NCI-H446 (cell line): Measurements from ENCODE around the gene POMC.
A peak's percentile ranks its signal among the peaks of the same experiment; 100 is the strongest.
"Not testable (repeated sequence)": the region's sequence is repeated elsewhere in the genome, so short reads cannot be mapped to it uniquely, and the experiment has no call there.

Experiments
- DNase-seq, 2 experiments: peaks; one replicate each; lab custom pipeline; 2025; lab: John Stamatoyannopoulos, UW

The POMC gene

DNA sequence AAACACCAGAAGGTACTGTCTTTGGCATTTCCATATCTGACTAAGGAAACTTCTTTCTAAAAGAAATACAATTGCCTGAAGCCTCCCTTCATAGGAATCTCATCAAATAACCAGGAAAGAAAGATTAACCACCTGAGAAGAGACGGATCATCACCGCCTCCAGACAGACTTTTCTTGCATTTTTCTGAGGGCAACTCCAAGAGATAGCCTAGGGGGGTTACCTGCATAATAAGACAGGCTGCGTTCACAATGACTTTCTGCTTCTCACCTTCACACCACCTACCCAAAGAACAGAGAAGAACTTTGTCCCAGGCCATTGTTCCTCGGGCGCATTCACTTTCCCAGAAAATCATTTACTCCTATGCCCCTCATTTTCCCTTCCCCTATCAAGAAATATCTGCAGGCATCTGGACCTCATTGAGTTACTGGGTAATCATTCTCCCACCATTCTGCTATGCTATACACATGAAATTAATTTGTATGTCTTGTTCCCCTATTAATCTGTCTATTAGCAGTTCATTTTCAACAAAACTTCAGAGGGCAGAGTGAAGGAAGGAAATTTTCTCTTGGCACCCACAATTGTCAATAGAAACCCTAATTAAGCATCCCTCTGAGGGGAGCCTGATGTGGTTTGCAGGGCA is 8.3 kb upstream of the POMC start:
- no peak for DNase-seq

DNA sequence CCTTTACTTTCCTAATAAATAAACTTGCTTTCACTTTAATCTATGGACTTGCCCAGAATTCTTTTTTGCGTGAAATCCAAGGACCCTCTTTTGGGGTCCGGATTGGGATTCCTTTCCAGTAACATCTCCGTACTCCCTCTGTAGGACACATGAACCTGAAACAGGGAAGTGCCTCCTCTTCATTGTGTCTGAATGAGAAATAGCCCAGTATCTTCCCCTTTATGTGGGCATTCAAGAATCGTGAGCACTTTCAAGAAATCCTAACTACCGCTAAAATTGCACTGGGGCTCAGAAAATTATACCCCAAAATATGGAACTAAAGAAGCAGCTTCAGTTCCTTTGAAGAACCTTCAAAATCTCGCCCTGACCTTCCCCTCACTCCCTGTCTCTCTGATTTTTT is 7.8 kb upstream of the POMC start:
- DNase-seq: no peak

DNA sequence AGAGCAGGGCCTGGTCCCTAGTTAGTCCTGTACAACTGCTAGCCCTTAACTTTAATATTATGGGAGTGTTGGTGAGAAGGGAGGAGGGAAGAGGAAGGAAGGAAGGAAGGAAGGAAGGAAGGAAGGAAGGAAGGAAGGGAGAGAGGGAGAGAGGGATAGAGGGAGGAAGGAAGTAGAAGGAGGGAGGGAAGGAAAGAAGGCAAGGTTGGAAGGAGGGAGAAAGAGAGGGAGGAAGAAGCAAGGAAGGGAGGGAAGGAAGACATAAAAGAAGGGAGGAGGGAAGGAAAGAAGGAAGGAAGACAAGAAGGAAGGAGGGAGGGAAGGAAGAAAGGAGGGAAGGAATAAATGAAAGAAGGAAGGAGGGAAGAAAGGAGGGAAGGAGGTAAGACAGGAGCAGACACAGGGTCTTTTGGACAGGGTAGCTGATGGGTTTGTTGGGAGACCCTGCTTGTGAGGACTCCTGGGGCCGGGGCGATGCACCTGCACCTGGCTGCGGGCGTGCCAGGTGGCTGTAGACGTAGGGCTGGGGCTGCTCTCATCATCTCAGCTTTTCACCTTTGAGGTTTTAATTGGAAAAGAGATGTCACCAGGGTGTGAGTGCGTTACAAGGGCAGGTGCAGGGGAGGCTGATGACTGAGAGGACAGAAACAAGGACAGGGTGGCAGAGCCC is 5.9 kb upstream of the POMC start:
- DNase-seq: no peak

DNA sequence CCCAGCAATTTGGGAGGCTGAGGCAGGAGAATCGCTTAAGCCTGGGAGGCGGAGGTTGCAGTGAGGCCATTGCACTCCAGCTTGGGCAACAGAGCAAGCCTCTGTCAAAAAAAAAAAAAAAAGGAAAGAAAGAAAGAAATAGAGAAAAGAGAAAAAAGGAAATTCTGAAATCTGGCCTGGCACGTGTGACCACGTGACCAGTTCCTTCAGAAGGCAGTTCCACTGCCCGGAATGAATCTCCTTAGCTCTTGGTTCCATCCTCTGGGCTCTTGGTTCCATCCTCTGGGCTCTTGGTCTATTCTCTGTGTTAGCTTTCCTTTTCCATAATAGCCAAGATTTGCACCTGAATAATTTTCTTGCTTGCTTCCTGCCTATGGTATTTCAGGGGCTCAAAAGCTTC is 5.3 kb upstream of the POMC start:
- no peak for DNase-seq

DNA sequence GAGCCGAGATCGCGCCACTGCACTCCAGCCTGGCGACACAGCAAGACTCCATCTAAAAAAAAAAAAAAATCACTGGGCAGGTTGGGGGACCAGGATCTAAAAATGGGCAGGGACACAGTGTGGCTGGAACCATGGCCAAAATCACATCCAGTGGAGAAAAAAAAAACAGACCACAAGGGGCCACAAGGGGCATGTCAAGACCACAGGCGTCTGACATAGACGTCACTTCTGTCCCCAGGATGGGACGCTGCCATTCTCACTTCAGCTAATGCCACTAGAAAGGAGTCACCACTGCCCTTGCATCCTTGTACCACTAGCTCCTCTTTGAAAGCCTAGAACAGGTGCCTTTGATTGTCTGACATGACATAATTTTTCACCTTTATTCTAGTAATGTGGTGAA is 2.5 kb upstream of the POMC start:
- DNase-seq: no peak

DNA sequence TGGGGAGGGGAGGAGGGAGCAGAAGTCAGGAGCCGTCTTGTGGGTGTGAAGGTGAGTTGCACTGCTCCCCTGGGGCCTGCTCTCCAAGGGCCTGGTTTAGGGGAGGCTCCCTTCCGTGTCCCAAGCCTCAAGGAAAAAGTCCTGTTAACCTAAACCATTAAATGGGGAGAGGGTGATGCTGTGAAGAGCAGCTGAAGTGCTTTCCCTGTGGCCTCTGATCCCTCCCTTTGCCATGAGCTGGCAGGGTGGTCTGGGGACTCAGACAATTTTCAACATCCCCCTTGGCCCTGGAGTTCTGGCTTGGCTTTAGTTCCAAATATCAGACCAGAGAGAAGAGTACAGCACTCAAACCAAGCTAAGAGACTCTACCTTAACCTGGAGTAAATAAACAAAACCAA is 692 bp upstream of the POMC start:
- DNase-seq: no peak

DNA sequence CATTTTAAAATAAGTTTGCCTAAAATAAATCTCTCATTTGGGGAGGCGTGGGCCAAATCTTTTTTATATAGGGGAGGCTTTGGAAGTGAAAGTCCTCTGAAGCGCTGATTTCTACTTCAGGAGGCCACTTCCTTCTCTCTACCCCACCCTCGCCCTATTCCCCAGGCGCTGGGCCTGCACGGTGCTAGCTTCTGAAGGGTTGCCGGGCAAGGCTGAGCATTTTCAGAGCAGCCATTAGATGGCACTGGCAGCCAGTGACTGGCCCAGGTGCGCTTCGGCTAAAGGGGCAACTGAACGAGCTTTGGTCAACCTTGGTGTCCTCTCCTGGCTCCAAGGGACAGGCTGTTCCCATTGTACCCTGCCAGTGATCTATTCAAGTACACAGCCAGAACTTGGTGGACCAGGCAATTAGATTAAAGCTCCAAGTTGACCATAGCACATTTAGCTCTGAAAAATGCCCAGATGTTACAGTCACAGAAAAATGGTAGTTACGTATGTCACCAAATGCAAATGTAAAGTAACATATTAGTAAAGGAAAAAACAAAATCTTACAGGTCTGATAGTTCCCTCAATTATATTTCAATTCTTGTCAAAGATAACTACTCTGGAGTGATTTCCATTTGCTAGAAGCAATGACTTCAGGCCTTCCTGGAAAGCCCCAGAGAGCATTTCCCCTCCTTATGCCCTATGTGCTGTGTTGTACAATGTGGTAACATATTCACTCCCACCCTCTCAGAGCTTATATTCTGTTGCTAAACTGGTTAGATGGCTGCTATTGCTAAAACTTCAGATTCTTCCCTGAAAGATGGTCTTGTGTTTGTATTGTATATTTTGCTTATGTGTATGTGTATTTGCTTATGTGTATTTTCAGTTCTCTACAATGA is 2.1 kb downstream of the POMC start:
- peak in 1 of 2 experiments; percentile 27 for DNase-seq

DNA sequence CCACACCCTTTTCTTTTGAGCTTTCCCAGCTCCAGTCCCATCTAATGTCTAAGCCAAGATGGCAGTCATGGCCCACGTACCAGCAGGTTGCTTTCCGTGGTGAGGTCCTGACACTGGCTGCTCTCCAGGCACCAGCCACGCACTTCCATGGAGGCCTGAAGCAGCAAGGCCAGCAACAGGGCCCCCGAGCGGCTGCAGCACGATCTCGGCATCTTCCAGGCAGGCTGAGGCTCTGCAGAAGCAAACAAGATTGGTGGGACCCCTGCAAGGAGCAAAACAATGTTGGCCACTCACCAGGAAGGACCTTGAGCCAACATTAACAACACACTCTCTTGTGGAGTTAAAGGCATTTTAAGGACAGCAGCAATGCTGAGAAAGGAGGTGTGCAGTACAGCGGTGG is 3.8 kb downstream of the POMC start:
- DNase-seq: no peak

DNA sequence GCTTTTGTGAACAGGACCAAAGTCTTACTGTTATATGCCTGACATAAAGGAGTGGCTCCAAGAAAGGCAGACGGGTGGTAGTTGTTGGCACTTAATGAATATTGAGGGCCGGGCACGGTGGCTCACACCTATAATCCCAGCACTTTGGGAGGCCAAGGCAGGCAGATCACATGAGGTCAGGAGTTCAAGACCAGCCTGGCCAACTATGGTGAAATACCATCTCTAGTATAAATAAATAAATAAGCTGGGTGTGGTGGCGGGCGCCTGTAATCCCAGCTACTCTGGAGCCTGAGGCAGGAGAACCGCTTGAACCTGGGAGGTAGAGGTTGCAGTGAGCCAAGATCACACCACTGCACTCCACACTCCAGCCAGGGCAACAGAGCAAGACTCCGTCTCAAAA is 6.3 kb downstream of the POMC start:
- DNase-seq: not testable (repeated sequence)

DNA sequence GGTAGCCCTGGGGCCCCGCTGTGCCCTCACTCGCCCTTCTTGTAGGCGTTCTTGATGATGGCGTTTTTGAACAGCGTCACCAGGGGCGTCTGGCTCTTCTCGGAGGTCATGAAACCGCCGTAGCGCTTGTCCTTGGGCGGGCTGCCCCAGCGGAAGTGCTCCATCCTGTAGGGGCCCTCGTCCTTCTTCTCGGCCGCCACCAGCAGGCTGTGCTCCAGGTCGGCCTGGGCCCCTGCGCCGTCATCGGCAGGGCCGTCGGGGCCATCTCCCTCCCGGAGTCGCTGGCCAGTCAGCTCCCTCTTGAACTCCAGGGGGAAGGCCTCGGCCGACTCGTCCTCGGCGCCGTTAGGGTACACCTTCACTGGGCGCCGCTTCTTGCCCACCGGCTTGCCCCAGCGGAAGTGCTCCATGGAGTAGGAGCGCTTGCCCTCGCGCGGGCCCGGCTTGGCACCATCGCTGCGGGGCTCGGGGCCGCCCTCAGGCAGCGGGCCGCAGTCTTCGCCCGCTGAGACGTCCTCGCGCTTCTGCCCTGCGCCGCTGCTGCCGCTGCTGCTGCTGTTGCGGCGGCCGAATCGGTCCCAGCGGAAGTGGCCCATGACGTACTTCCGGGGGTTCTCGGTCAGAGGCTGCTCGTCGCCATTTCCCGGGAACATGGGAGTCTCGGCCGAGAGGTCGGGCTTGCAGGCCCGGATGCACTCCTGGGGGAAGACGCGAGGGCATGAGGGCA is 7.2 kb downstream of the POMC start:
- DNase-seq: no peak

DNA sequence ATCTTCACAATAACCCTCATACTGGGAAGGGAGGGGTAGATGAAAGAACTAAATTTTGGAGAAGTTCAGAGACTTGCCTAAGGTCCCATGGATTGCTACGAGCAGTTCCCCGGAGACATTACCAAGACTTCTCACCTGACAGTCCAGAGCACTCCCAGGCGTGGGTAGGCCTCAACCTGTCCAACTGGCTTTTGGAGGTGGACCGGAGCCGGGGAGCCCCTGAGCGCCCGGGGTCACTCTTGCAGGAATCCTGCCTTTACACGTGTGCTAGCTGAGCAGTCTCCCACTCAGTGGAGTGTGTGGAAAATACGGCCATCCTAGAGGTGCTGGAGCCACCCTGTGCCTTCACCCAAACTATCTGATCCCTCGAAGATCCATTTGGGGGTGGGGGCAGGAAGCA is 8.0 kb downstream of the POMC start:
- no peak for DNase-seq

DNA sequence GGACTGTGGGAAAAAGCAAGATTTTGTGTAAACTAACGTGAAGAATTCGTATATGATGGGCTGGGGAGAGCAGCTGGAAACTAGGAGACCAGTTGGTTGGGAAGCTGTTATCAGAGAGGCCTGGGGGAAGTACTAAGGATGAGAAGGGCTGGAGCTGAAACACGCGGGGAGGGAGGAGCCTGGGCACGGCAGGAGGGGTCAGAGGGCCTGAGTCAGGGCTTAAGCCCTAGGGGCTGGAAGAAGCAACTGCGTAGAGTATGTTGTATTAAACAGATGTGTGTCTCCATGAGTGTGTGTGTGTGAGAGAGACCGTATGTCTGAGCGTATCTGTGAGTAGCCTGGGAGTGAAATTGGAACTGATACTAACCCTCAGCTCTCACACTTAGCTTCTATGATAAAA is 8.4 kb downstream of the POMC start:
- no peak for DNase-seq

DNA sequence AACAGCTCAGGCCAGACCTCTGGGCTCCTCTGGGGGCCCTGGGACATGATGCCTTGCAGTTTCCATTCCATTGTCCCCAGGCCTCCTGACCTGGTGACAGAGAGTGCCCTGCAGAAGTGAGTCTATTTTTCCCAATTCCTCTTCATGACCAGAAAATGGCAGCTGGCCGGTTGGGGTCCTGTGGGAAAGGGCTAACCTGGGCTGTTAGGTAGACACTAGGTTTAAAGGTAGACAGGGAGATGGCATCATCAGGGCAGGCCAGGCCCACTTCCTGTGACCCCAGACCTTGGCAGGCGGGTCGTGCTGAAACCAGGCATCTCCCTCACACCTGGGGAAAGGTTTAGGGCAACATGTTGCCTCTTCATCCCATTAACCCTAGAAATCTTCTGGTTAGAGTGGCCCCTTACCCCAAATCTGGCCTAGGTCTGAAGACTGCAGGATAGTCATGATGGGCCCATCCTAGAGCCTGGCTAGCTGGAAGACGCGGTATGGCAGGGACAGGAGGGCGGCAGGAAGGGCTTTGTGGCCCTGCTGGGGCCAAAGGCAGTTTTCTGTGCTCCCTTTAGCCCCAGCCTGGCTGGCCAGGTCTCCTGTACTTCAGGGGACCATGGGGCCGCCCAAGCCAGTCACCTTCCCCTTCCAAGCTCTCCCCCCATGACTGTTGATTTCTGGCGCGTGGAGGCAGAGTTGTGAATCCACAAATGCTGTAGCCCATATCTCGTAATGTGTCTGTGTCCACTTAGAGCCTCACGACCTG is 10.1 kb downstream of the POMC start:
- DNase-seq: no peak

DNA sequence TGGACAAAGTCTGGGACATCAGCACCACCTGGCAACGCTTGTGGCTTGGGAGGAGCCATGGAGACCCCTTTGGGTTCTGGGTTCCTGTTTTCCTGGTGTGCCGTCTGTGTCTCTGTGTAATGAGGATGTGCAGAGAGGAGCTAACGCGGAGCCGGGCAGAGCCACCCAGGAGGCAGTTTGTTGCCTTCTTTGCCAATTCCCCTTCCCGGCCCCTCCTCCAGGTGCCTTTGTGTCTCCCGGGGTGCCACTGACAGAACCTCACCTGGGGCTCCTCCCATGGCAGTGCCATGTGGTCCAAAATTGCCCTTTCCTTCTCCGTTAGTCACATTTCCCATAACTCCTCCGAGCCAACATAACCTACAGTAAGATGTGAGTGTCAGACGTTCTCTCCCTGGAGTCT is 13.0 kb downstream of the POMC start:
- no peak for DNase-seq

DNA sequence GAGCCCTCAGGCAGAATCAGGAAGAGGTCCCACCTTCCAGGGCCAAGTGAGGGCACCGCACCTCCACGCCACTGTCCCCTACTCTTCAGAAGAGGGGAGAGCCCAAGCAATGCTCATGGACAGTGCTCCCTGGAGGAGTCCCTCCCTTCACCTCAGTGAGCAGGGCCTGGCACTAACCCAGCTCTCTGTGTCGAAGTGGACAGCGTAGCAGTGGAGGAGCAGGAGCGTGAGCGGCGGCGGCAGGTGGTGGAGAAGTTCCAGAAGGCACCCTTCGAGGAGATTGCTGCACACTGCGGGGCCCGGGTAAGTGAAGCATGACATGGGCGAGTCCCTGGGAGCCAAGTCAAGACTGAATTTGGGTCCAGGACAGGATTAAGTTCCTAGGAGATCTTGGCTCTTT is 16.7 kb downstream of the POMC start:
- no peak for DNase-seq

DNA sequence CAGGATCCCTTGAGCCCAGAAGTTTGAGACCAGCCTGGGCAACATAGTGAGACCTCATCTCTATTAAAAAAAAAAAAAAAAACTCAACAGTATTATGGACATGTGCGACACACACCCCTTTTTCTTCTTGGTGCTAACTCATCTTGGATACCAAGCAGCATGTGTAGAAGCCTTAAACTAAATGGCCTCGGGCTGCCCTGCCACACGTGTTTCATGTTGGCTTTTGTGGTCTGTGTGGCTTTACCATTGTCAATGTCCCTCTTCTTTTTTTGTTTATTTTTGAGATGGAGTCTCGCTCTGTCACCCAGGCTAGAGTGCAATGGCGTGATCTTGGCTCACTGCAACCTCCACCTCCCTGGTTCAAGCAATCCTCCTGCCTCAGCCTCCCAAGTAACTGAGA is 17.4 kb downstream of the POMC start:
- not testable (repeated sequence) for DNase-seq

DNA sequence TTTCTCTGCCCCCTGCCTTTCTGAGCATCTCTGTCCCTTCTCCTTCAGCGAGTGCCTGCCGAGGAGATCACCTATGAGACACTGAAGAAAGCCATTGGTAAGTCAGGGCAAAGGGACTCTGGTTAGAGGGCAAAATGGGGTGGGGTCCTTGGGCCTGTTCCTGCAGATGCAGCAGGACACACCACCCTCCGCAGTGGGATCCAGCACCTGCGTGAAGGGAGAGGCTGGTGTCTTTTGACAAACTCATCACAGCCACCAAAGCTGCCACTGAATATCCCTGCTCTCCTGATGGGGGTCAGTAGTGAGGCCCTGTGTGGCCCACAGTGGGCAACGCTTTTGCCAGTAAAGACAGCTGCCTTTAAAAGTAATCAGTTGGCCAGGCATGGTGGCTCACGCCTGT is 18.7 kb downstream of the POMC start:
- no peak for DNase-seq

DNA sequence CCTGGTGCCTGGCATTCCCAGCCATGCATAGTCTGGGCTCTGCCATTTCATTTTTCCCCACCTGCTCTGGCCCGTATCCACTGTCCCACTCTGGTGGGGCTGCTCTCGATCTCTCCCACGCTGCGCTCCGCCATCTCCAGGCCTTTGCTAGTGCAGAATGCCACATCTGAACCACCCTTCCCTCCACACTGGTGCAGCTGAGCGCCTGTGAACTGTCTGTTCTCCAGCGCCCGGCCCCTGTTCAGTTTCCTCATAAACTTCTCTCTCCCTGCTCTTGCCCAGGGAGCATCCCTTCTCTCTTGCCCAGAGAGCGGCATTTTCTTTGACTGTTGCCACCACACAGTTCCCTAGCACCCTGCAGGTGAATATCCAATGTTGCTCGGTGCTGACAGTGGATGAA is 21.5 kb downstream of the POMC start:
- DNase-seq: no peak

DNA sequence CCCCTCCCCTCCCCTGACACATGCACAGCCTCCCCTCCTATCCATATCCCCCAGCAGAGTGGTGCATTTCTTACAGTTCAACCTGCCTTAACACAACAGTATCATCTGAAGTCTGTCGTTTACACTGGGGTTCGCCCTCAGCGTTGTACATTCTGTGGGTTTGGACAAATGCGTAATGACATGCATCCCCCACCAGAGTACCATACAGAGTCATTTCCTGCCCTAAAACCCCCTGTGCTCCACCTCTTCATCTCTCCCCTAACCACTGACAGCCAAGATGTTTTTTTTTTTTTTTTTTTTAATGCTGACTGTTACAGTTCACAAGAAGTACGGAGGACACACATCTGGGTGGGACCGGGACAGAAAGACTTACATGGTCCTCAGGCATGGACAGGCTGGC is 22.6 kb downstream of the POMC start:
- DNase-seq: no peak

DNA sequence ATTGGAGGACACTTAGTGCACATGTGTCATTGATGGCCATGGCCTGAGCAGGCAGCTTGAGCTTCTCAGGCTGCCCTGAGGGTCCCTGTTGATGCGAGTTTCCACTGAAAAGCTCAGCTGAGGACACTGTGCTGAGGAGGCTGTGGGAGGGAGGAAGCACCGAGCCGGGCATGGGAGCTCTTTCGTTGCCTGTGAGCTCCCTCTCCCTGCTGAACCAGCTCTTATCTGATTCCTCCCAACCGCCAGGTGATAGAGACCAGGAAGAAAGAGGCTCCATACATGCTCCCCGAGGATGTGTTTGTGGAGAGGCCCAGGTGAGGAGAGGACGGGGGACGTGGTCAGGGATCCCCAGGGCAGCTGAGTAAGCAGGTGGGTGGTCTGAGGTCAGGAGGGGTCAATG is 27.3 kb downstream of the POMC start:
- no peak for DNase-seq

DNA sequence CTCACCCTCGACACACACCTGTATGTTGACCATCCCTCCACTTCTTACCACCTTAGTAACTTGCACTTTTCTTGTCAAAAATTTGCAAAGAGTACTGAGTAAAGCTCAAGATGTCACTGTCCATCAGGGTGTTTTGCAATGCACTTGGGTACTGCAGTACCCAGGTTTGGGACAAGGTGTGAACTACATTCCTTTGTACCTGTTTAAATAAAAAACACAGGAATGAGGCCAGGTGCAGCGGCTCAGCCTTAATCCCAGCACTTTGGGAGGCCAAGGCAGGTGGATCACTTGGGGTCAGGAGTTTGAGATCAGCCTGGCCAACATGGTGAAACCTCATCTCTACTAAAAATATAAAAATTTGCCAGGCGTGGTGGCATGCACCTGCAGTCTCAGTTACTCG is 27.8 kb downstream of the POMC start:
- not testable (repeated sequence) for DNase-seq

DNA sequence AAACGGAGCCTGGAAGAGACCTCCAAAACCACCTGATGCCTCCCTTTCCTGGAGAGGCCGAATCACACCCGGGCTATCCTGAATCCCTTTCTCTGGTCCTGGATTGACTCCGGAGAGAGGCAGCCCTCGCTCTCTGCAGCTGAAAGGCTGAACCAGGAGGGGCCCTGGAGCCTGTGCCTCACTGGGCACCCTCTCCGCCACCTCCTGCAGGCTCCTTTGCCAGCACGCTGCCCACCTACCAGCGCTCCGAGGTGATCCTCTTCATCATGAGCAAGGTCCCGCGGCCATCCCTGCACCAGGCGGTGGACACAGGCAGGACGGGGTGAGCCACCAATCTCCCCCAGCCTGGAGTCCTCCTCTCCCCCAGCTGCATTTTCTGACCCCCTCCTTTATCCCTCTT is 35.7 kb downstream of the POMC start:
- no peak for DNase-seq
